ENCODE data around the gene KCNK7.

The KCNK7 gene

GRCh38 chr11:65585396-65586246 lies 10.0 kb downstream of the KCNK7 start:
- DNase-seq = no peak

- no peak for DNase-seq
Observed at GRCh38 chr11:65584723-65585171, 10.9 kb downstream of the KCNK7 start.

GRCh38 chr11:65584106-65584505 lies 11.5 kb downstream of the KCNK7 start:
- no peak for DNase-seq

- no peak for DNase-seq
Observed at GRCh38 chr11:65583589-65583988, 12.0 kb downstream of the KCNK7 start.

GRCh38 chr11:65581928-65582327 lies 13.7 kb downstream of the KCNK7 start:
- DNase-seq = no peak

GRCh38 chr11:65580756-65581155 lies 14.8 kb downstream of the KCNK7 start:
- no peak for DNase-seq

- DNase-seq = no peak
Observed at GRCh38 chr11:65580031-65580692, 15.4 kb downstream of the KCNK7 start.

- no peak for DNase-seq
Observed at GRCh38 chr11:65579291-65579690, 16.3 kb downstream of the KCNK7 start.

- no peak for DNase-seq
Observed at GRCh38 chr11:65578667-65579066, 16.9 kb downstream of the KCNK7 start.

- no peak for DNase-seq
Observed at GRCh38 chr11:65578134-65578533, 17.5 kb downstream of the KCNK7 start.

- no peak for DNase-seq
Observed at GRCh38 chr11:65577756-65578109, 17.9 kb downstream of the KCNK7 start.

- no peak for DNase-seq
Observed at GRCh38 chr11:65576867-65577755, 18.5 kb downstream of the KCNK7 start.

GRCh38 chr11:65576232-65576866 lies 19.3 kb downstream of the KCNK7 start:
- DNase-seq = no peak

- DNase-seq = no peak
Observed at GRCh38 chr11:65575568-65576231, 19.9 kb downstream of the KCNK7 start, which contains the start of gene EHBP1L1. Gene EHBP1L1 (plus strand): TSS chr11:65576053. CDS start chr11:65576303, 250 bp downstream.

- no peak for DNase-seq
Observed at GRCh38 chr11:65574811-65575567, 20.6 kb downstream of the KCNK7 start.

- DNase-seq = no peak
Observed at GRCh38 chr11:65574109-65574810, 21.3 kb downstream of the KCNK7 start.

- no peak for DNase-seq
Observed at GRCh38 chr11:65573391-65574079, 22.1 kb downstream of the KCNK7 start.

- DNase-seq = no peak
Observed at GRCh38 chr11:65572356-65573051, 23.1 kb downstream of the KCNK7 start, which contains the start of gene FAM89B. Gene FAM89B (plus strand): TSS chr11:65572538. CDS start chr11:65572670, 132 bp downstream.

- no peak for DNase-seq
Observed at GRCh38 chr11:65571940-65572339, 23.7 kb downstream of the KCNK7 start.

Measured in NCI-H524 treated with DMSO at 0.1 percent for 48 hours (cell line).